HEK293 (cell line): ENCODE data around the gene ITPKB.

Experiments used
- EGR2 ChIP-seq: fragments of 450-650 bp; formaldehyde crosslinking; IDR thresholded peaks from 2 replicates; pipeline ENCODE4 v1.5.1; 2016; ENCODE audit warnings: low read depth, missing biosample characterization, missing genetic modification characterization
- GLI2 ChIP-seq: fragments of 450-650 bp; formaldehyde crosslinking; IDR thresholded peaks from 2 replicates; pipeline ENCODE4; 2017; ENCODE audit warnings: missing biosample characterization, missing genetic modification characterization, low read depth, borderline replicate concordance
- OVOL3 ChIP-seq: fragments of 450-650 bp; formaldehyde crosslinking; IDR thresholded peaks from 2 replicates; pipeline ENCODE4 v1.5.1; 2016; ENCODE audit warnings: missing biosample characterization, missing genetic modification characterization
- REST ChIP-seq: fragments of 450-650 bp; formaldehyde crosslinking; IDR thresholded peaks from 2 replicates; pipeline ENCODE4 v1.5.1; 2016; ENCODE audit warnings: missing biosample characterization, missing genetic modification characterization
- SP3 ChIP-seq: fragments of 450-650 bp; formaldehyde crosslinking; IDR thresholded peaks from 2 replicates; pipeline ENCODE4 v1.5.1; 2016; ENCODE audit warnings: missing biosample characterization, missing genetic modification characterization
- ZBTB11 ChIP-seq: fragments of 450-650 bp; formaldehyde crosslinking; conservative IDR thresholded peaks from 2 replicates; pipeline ENCODE4 v1.5.1; 2016; ENCODE audit warnings: low read depth, missing biosample characterization, missing genetic modification characterization
- ZBTB8A ChIP-seq: fragments of 450-650 bp; formaldehyde crosslinking; IDR thresholded peaks from 2 replicates; pipeline ENCODE4 v1.5.1; 2016; ENCODE audit warnings: missing biosample characterization, missing genetic modification characterization
- ZNF121 ChIP-seq: fragments of 450-650 bp; formaldehyde crosslinking; IDR thresholded peaks from 2 replicates; pipeline ENCODE4 v1.5.1; 2016; ENCODE audit warnings: missing biosample characterization, missing genetic modification characterization
- ZNF138 ChIP-seq: fragments of 450-650 bp; formaldehyde crosslinking; IDR thresholded peaks from 2 replicates; pipeline ENCODE4 v1.5.1; 2016; ENCODE audit warnings: missing biosample characterization, missing genetic modification characterization, borderline replicate concordance
- ZNF140 ChIP-seq: fragments of 450-650 bp; formaldehyde crosslinking; IDR thresholded peaks from 2 replicates; pipeline ENCODE4 v1.5.1; 2016; ENCODE audit warnings: missing biosample characterization, missing genetic modification characterization
- ZNF19 ChIP-seq: fragments of 450-650 bp; formaldehyde crosslinking; IDR thresholded peaks from 2 replicates; pipeline ENCODE4; 2016; ENCODE audit warnings: missing biosample characterization, missing genetic modification characterization, low read depth
- ZNF202 ChIP-seq: fragments of 450-650 bp; formaldehyde crosslinking; IDR thresholded peaks from 2 replicates; pipeline ENCODE4 v1.5.1; 2016; ENCODE audit warnings: missing biosample characterization, missing genetic modification characterization, borderline replicate concordance
- ZNF223 ChIP-seq: fragments of 450-650 bp; formaldehyde crosslinking; IDR thresholded peaks from 2 replicates; pipeline ENCODE4 v1.5.1; 2016; ENCODE audit warnings: missing biosample characterization, missing genetic modification characterization
- ZNF24 ChIP-seq: fragments of 450-650 bp; formaldehyde crosslinking; IDR thresholded peaks from 2 replicates; pipeline ENCODE4 v1.5.1; 2016; ENCODE audit warnings: missing biosample characterization, missing genetic modification characterization
- ZNF341 ChIP-seq: fragments of 450-650 bp; formaldehyde crosslinking; IDR thresholded peaks from 2 replicates; pipeline ENCODE4; 2016; ENCODE audit warnings: low read depth, missing biosample characterization, missing genetic modification characterization
- ZNF433 ChIP-seq: fragments of 450-650 bp; formaldehyde crosslinking; IDR thresholded peaks from 2 replicates; pipeline ENCODE4 v1.5.1; 2016; ENCODE audit warnings: missing biosample characterization, missing genetic modification characterization, low read depth
- ZNF510 ChIP-seq: fragments of 450-650 bp; formaldehyde crosslinking; IDR thresholded peaks from 2 replicates; pipeline ENCODE4 v1.5.1; 2018; ENCODE audit warnings: mild to moderate bottlenecking, missing genetic modification characterization, missing biosample characterization; ENCODE audit not compliant: insufficient replicate concordance
- ZNF514 ChIP-seq: fragments of 450-650 bp; formaldehyde crosslinking; IDR thresholded peaks from 2 replicates; pipeline ENCODE4 v1.5.1; 2016; ENCODE audit warnings: missing biosample characterization, missing genetic modification characterization
- ZNF529 ChIP-seq: fragments of 450-650 bp; formaldehyde crosslinking; IDR thresholded peaks from 2 replicates; pipeline ENCODE4 v1.5.1; 2017; ENCODE audit warnings: missing genetic modification characterization, missing biosample characterization; ENCODE audit not compliant: insufficient replicate concordance
- ZNF558 ChIP-seq: fragments of 450-650 bp; formaldehyde crosslinking; IDR thresholded peaks from 2 replicates; pipeline ENCODE4 v1.5.1; 2016; ENCODE audit warnings: missing biosample characterization, missing genetic modification characterization
- ZNF560 ChIP-seq: fragments of 450-650 bp; formaldehyde crosslinking; IDR thresholded peaks from 2 replicates; pipeline ENCODE4 v1.5.1; 2017; ENCODE audit warnings: missing biosample characterization, missing genetic modification characterization, borderline replicate concordance
- ZNF664 ChIP-seq: fragments of 450-650 bp; formaldehyde crosslinking; IDR thresholded peaks from 2 replicates; pipeline ENCODE4 v1.5.1; 2016; ENCODE audit warnings: missing biosample characterization, missing genetic modification characterization
- ZNF791 ChIP-seq: fragments of 450-650 bp; formaldehyde crosslinking; IDR thresholded peaks from 2 replicates; pipeline ENCODE4 v1.5.1; 2016; ENCODE audit warnings: missing biosample characterization, missing genetic modification characterization
- ZXDB ChIP-seq: fragments of 450-650 bp; formaldehyde crosslinking; IDR thresholded peaks from 2 replicates; pipeline ENCODE4 v1.5.1; 2016; ENCODE audit warnings: missing biosample characterization, missing genetic modification characterization
- TF ChIP-seq, protein P1 (sequence below): fragments of 450-650 bp; formaldehyde crosslinking; IDR thresholded peaks from 2 replicates; pipeline ENCODE4 v1.5.1; 2016; ENCODE audit warnings: missing biosample characterization, missing genetic modification characterization
- TF ChIP-seq, protein P2 (sequence below): fragments of 450-650 bp; formaldehyde crosslinking; conservative IDR thresholded peaks from 2 replicates; pipeline ENCODE4 v1.5.1; 2016; ENCODE audit warnings: low read depth, missing biosample characterization, missing genetic modification characterization

ITPKB gene

GRCh38 chr1:226747519-226748263, 8.6 kb upstream of the ITPKB start (continued):
- 0 out of 2 replicates have a peak, but pooled peaks have one; percentile 58 for TF ChIP-seq ZNF138 (tag by site-specific recombination)
- 0 out of 2 replicates have a peak, but pooled peaks have one; percentile 24 for TF ChIP-seq ZNF24 (tag by site-specific recombination)
- TF ChIP-seq ZXDB (tag by site-specific recombination): peak; percentile 64; the same call in 1 of the 2 replicates
- TF ChIP-seq, protein P1, sequence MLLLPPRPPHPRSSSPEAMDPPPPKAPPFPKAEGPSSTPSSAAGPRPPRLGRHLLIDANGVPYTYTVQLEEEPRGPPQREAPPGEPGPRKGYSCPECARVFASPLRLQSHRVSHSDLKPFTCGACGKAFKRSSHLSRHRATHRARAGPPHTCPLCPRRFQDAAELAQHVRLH: 0 out of 2 replicates have a peak, but pooled peaks have one; percentile 37
- TF ChIP-seq ZNF514 (tag by site-specific recombination): 0 out of 2 replicates have a peak, but pooled peaks have one; percentile 36
- peak; percentile 65 for TF ChIP-seq ZNF529
- 0 out of 2 replicates have a peak, but pooled peaks have one; percentile 40 for TF ChIP-seq ZNF791 (tag by site-specific recombination)
- TF ChIP-seq ZNF19 (tag by site-specific recombination): 0 out of 2 replicates have a peak, but pooled peaks have one; percentile 25
- peak; percentile 81; the same call in 1 of the 2 replicates for TF ChIP-seq ZNF558 (tag by site-specific recombination)
- peak; percentile 91; the same call in 1 of the 2 replicates for TF ChIP-seq ZNF202 (tag by site-specific recombination)
- peak; percentile 85 for TF ChIP-seq ZBTB11 (tag by site-specific recombination)
- TF ChIP-seq ZNF121 (tag by site-specific recombination): 0 out of 2 replicates have a peak, but pooled peaks have one; percentile 20
- TF ChIP-seq ZBTB8A (tag by site-specific recombination): peak; percentile 71
- peak; percentile 45; the same call in 1 of the 2 replicates for TF ChIP-seq ZNF341 (tag by site-specific recombination)
- TF ChIP-seq ZNF433 (tag by site-specific recombination): peak; percentile 88
- TF ChIP-seq REST: peak; percentile 81
- TF ChIP-seq, protein P2, sequence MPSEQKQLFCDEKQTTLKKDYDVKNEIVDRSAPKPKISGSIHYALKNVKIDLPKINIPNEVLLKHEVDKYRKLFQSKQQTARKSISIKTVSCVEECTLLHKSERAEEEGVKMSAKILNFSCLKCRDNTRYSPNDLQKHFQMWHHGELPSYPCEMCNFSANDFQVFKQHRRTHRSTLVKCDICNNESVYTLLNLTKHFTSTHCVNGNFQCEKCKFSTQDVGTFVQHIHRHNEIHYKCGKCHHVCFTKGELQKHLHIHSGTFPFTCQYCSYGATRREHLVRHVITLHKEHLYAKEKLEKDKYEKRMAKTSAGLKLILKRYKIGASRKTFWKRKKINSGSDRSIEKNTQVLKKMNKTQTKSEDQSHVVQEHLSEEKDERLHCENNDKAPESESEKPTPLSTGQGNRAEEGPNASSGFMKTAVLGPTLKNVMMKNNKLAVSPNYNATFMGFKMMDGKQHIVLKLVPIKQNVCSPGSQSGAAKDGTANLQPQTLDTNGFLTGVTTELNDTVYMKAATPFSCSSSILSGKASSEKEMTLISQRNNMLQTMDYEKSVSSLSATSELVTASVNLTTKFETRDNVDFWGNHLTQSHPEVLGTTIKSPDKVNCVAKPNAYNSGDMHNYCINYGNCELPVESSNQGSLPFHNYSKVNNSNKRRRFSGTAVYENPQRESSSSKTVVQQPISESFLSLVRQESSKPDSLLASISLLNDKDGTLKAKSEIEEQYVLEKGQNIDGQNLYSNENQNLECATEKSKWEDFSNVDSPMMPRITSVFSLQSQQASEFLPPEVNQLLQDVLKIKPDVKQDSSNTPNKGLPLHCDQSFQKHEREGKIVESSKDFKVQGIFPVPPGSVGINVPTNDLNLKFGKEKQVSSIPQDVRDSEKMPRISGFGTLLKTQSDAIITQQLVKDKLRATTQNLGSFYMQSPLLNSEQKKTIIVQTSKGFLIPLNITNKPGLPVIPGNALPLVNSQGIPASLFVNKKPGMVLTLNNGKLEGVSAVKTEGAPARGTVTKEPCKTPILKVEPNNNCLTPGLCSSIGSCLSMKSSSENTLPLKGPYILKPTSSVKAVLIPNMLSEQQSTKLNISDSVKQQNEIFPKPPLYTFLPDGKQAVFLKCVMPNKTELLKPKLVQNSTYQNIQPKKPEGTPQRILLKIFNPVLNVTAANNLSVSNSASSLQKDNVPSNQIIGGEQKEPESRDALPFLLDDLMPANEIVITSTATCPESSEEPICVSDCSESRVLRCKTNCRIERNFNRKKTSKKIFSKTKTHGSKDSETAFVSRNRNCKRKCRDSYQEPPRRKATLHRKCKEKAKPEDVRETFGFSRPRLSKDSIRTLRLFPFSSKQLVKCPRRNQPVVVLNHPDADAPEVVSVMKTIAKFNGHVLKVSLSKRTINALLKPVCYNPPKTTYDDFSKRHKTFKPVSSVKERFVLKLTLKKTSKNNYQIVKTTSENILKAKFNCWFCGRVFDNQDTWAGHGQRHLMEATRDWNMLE (tag by site-specific recombination): peak; percentile 96
- TF ChIP-seq EGR2 (tag by site-specific recombination): peak; percentile 12; the same call in 1 of the 2 replicates
- 0 out of 2 replicates have a peak, but pooled peaks have one; percentile 14 for TF ChIP-seq ZNF223 (tag by site-specific recombination)
- peak; percentile 84 for TF ChIP-seq ZNF140 (tag by site-specific recombination)
- TF ChIP-seq GLI2 (tag by site-specific recombination): peak; percentile 60; the same call in 1 of the 2 replicates
- peak; percentile 44; the same call in 1 of the 2 replicates for TF ChIP-seq OVOL3 (tag by site-specific recombination)
- TF ChIP-seq ZNF560 (tag by site-specific recombination): peak; percentile 83; the same call in 1 of the 2 replicates
- TF ChIP-seq ZNF510 (tag by site-specific recombination): peak; percentile 93
- peak; percentile 76; the same call in 1 of the 2 replicates for TF ChIP-seq ZNF664 (tag by site-specific recombination)
- 0 out of 2 replicates have a peak, but pooled peaks have one; percentile 27 for TF ChIP-seq SP3 (tag by site-specific recombination)
- TF ChIP-seq, all 188 proteins: peak for 37; not testable (repeated sequence) for 151
